HEK293T (cell line): ENCODE results near the gene MYL9.

Experiments
- LEF1 ChIP-seq: fragments of 450-650 bp; IDR thresholded peaks from 2 replicates; pipeline ENCODE4 v1.6.1; 2017; ENCODE audit warnings: mild to moderate bottlenecking, borderline replicate concordance
- NFRKB ChIP-seq: fragments of 450-650 bp; IDR thresholded peaks from 2 replicates; pipeline ENCODE4 v1.6.1; 2016; ENCODE audit warnings: mild to moderate bottlenecking, moderate library complexity

DNA sequence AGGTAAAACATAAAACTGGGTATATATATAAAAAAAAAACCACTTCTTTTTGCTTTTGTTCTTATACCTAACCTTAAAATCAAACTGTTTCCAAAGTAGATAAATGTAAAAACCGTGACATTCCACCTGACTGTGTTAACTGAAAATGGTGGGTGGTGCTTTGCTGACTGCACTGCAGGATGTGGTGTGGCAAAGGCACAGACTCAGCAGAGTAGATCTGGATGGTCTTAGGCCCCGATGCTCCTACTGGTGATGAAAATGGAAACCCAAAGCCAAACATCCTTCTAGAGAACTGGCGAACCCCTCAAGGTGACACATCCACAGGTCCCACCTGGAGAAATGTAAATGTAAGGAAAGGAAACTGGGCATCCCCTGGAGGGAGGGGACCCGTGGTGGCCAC is 41.0 kb downstream of the MYL9 start:
- TF ChIP-seq NFRKB (no peak), LEF1 (no peak)
